Astrocyte of the spinal cord (primary cell): ENCODE data around the gene C1QTNF7.
A peak's percentile ranks its signal among the peaks of the same experiment; 100 is the strongest.

ENCODE experiments used
- DNase-seq: peaks from one replicate; pipeline ENCODE4 v3.0.0; 2011; ENCODE audit warnings: low read depth, low spot score
- H3K4me3 ChIP-seq: 2 replicates; pipeline ENCODE4 v1.5.1; 2011; ENCODE audit warnings: low read depth, mild to moderate bottlenecking, low read length, moderate library complexity
- CTCF ChIP-seq: IDR thresholded peaks from 2 replicates; pipeline ENCODE4 v1.5.1; 2012; ENCODE audit warnings: low read depth, mild to moderate bottlenecking, low read length, inconsistent platforms
- in situ Hi-C: cut with HindIII; loops from 2 replicates; pipeline ENCODE4 v1.10.0; 2017; ENCODE audit warnings: low sequenced_read_pairs

The C1QTNF7 gene

GRCh38 chr4:15479913-15480185 is 52.0 kb downstream of the C1QTNF7 start:
- H3K4me3 ChIP-seq = peak overlapping the region; percentile 58
- no peak for TF ChIP-seq CTCF
- in situ Hi-C loops = no loop called here
- DNase-seq = peak; percentile 57

GRCh38 chr4:15481961-15482745 is 54.3 kb downstream of the C1QTNF7 start:
- no peak for TF ChIP-seq CTCF
- no peak for DNase-seq
- H3K4me3 ChIP-seq = no peak overlapping the region
- in situ Hi-C loops = no loop called here

- in situ Hi-C loops = no loop called here
- no peak for TF ChIP-seq CTCF
- DNase-seq = no peak
- no peak overlapping the region for H3K4me3 ChIP-seq
Observed at GRCh38 chr4:15482842-15483241, 55.0 kb downstream of the C1QTNF7 start.

GRCh38 chr4:15488136-15488535 is 60.3 kb downstream of the C1QTNF7 start:
- TF ChIP-seq CTCF = no peak
- in situ Hi-C loops = no loop called here
- H3K4me3 ChIP-seq = no peak overlapping the region
- DNase-seq = peak; percentile 16

- TF ChIP-seq CTCF = no peak
- H3K4me3 ChIP-seq = no peak overlapping the region
- in situ Hi-C loops = no loop called here
- peak; percentile 81 for DNase-seq
Observed at GRCh38 chr4:15488658-15489470, 61.0 kb downstream of the C1QTNF7 start.

- H3K4me3 ChIP-seq = no peak overlapping the region
- in situ Hi-C loops = no loop called here
- no peak for DNase-seq
- no peak for TF ChIP-seq CTCF
Observed at GRCh38 chr4:15489551-15489950, 61.7 kb downstream of the C1QTNF7 start.
